Right atrium auricular region (tissue), 2 donors: ENCODE data around the gene PARVG. TPM values are rescaled to one million over a fixed set of nuclear protein-coding genes. Genes with fewer than 3 reads are reported as not detected.
A peak's percentile ranks its signal among the peaks of the same experiment; 100 is the strongest.

Experiments
- DNase-seq: peaks from one replicate; pipeline ENCODE4 v3.0.0-alpha.2; 2019; ENCODE audit warnings: low spot score
- H3K27ac ChIP-seq, 2 donors: fragments of 200-600 bp; sonication (generic); 1 replicate in 1 of 2; 2 replicates in 1 of 2; pipeline ENCODE4 v1.5.1; 2016 to 2019
- H3K27me3 ChIP-seq, 2 donors: fragments of 200-600 bp; sonication (generic); one replicate each; pipeline versions ENCODE4 v1.5.1 to v1.6.0; 2017 to 2019
- H3K36me3 ChIP-seq: fragments of 200-600 bp; sonication (generic); one replicate; pipeline ENCODE4 v1.5.1; 2016
- H3K4me1 ChIP-seq, 2 donors: fragments of 200-600 bp; sonication (generic); one replicate each; pipeline versions ENCODE4 v1.5.1 to v1.6.0; 2017 to 2019
- H3K4me3 ChIP-seq, 2 donors: fragments of 200-600 bp; sonication (generic); 1 replicate in 1 of 2; 2 replicates in 1 of 2; pipeline ENCODE4 v1.5.1; 2017 to 2019; ENCODE audit warnings: mild to moderate bottlenecking in 1 of 2, moderate library complexity in 1 of 2
- H3K9me3 ChIP-seq, 2 donors: fragments of 200-600 bp; sonication (generic); one replicate each; pipeline ENCODE4 v1.5.1; 2019
- total RNA-seq, 2 donors: library from RNA; depleted of rRNA; stranded (reverse); fragments of >200 nt; gene quantifications; one replicate each; pipeline ENCODE4 v1.1.0, GENCODE V29; 2016
- TF ChIP-seq, protein P1 (sequence below), 2 donors: fragments of 200-600 bp; sonication (generic); IDR thresholded peaks; one replicate each; pipeline ENCODE4 v1.5.1; 2019; ENCODE audit warnings: antibody characterized with exemption in 2 of 2

PARVG gene
- total RNA-seq, 2 donors from 2014 or later, result 2.1 to 7.2 TPM

DNA sequence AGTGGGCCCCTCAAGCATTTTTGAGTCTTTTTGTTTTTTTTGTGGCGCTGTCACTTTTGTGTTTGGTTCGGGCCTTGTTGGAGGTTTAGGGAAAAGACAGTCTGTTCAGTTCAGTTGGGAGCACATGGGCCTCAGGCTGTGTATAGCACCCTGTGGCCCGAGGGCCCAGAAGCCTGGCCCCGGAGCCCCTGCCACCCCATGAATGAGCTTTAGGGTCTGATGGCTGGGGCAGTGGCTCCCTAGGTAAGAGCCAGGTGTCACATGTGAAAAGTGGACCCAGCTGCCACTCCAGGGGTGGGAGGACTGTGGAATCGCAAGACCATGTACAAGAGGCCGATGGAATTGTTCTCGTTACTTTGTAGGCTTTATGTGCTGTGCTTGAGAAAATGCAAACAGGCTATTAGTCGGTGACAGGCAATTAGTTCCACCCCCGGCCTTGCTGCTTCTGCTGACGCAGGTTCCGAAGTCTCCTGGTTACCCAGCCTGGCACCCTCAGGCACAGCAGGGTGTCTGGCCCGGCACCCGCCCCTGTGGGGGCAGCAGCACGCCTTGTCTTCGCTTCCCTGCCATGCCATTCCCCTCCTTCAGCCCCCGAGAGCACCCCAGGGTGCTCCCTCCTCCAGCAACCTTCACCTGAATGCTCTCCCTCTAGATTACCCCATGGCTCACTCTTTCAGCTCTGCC, 38.2 kb upstream of the PARVG start:
- DNase-seq, result no peak
- no peak overlapping the region for H3K4me3 ChIP-seq
- TF ChIP-seq, protein P1, sequence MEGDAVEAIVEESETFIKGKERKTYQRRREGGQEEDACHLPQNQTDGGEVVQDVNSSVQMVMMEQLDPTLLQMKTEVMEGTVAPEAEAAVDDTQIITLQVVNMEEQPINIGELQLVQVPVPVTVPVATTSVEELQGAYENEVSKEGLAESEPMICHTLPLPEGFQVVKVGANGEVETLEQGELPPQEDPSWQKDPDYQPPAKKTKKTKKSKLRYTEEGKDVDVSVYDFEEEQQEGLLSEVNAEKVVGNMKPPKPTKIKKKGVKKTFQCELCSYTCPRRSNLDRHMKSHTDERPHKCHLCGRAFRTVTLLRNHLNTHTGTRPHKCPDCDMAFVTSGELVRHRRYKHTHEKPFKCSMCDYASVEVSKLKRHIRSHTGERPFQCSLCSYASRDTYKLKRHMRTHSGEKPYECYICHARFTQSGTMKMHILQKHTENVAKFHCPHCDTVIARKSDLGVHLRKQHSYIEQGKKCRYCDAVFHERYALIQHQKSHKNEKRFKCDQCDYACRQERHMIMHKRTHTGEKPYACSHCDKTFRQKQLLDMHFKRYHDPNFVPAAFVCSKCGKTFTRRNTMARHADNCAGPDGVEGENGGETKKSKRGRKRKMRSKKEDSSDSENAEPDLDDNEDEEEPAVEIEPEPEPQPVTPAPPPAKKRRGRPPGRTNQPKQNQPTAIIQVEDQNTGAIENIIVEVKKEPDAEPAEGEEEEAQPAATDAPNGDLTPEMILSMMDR (IDR thresholded peaks at IDR 0.05), result no peak
- no peaks in the 10 kb centered on the region for H3K27me3 ChIP-seq
- peaks cover 11% of the 10 kb centered on the region for H3K36me3 ChIP-seq
- H3K4me1 ChIP-seq, result peaks cover 0 to 15% of the 10 kb centered on the region in 2 donors
- peak overlapping the region in 1 of 2 donors; percentile 24 for H3K27ac ChIP-seq
- peaks cover 2 to 4% of the 10 kb centered on the region in 2 donors for H3K9me3 ChIP-seq

DNA sequence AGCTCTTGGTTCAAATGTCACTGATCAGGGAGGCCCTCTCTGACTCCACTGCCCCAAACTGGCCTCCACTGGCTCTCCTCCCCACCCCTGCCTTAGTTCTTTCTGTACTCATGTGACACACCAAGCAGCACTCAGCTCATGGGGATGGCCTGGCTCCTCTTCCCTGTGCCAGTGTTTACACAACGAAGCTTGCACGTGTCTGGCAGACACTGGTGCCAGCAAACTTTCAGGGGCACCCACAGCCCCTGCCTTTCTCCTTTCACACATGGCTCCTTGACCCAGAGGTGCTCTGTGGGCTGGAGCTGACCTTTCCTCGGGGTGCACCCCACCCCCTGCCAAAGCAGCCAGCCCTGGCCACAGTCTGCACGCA, 37.6 kb upstream of the PARVG start:
- Histone ChIP-seq H3K9me3 (no peaks in the 10 kb centered on the region), H3K36me3 (peaks cover 8% of the 10 kb centered on the region), H3K27ac (peak overlapping the region in 1 of 2 donors; percentile 70), H3K4me1 (peaks cover 0 to 15% of the 10 kb centered on the region in 2 donors), H3K4me3 (no peak overlapping the region), H3K27me3 (no peaks in the 10 kb centered on the region)
- TF ChIP-seq, protein P1 (IDR thresholded peaks at IDR 0.05), result no peak
- no peak for DNase-seq

DNA sequence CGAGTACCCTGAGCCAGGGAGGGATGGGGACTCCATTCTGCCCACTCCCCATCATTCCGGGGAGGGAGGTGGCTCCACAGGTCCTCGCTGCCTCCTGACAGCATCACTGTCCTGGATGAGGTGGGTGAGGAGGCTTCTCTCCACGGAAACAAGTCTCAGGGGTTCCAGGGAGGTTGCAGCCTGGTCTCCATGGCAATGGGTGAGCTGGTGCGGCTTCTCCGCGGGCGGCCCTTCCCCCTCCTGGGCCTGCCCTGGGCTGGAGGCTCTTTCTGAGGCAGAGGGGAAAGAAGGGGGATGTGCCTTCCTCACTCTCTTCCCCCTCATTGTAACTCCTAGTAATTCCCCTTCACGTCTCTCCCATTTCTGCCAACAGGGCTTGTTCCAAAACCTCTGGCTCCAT, 37.1 kb upstream of the PARVG start:
- no peak for DNase-seq
- Histone ChIP-seq H3K4me1 (peaks cover 0 to 15% of the 10 kb centered on the region in 2 donors), H3K27ac (peak overlapping the region in 1 of 2 donors; percentile 70), H3K9me3 (no peaks in the 10 kb centered on the region), H3K36me3 (peaks cover 8% of the 10 kb centered on the region), H3K4me3 (no peak overlapping the region), H3K27me3 (no peaks in the 10 kb centered on the region)
- TF ChIP-seq, protein P1 (IDR thresholded peaks at IDR 0.05), result no peak

DNA sequence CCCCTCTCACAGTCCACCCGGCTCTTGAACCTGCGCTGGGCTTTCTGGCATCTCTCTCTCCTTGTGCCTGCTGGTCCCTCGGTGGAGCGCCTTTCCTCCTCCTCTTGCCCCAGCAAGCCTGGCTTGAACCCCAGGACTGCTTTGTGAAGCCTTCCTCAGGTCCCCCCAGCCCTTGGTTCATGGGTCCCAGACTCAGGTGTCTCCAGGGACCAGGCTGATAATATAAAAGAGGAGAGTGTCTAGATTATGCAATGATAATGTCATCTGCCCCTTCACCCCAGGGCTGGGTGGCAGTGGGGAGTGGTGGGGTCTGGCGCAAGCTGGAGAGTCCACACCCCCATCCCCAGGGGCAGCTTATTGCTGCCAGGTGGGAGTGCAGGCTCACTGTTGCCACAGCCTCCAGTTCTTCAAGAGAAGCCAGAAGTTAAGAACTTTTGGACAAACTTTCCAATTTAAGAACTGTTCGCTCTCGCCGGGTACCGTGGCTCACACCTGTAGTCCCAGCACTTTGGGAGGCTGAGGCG, 36.6 kb upstream of the PARVG start:
- H3K36me3 ChIP-seq, result peaks cover 11% of the 10 kb centered on the region
- peaks cover 0 to 15% of the 10 kb centered on the region in 2 donors for H3K4me1 ChIP-seq
- H3K4me3 ChIP-seq, result no peak overlapping the region
- no peak for DNase-seq
- no peaks in the 10 kb centered on the region for H3K9me3 ChIP-seq
- TF ChIP-seq, protein P1 (IDR thresholded peaks at IDR 0.05), result no peak
- H3K27me3 ChIP-seq, result no peaks in the 10 kb centered on the region
- H3K27ac ChIP-seq, result peak overlapping the region; percentile 66 to 70

DNA sequence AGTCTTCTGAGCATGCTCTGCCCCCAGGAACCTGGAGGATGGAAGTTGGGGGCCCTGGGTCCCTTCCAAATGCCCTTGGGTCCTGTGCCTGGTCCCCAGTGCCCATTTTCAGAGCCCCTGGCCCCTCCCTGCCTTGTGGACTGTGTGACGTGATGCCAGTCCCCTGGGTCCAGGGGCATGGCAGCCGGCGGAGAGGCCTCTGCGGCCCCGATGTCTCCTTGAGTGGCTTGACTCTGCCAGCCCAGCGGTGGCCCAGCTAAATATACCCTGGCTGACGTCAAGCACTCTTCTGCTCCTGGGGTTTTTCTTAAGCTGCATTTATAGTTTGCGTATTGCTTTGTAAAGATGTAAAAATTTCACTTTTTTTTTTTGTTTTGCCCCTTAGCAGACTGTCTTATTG, 35.2 kb upstream of the PARVG start:
- Histone ChIP-seq H3K36me3 (peaks cover 11% of the 10 kb centered on the region), H3K27me3 (no peaks in the 10 kb centered on the region), H3K27ac (peak overlapping the region; percentile 66 to 70), H3K4me3 (no peak overlapping the region), H3K9me3 (no peaks in the 10 kb centered on the region), H3K4me1 (peaks cover 0 to 15% of the 10 kb centered on the region in 2 donors)
- TF ChIP-seq, protein P1 (IDR thresholded peaks at IDR 0.05), result no peak
- no peak for DNase-seq
